Right renal pelvis (tissue), 4 donors: Measurements from ENCODE around the gene IL4R. TPM values are rescaled to one million over a fixed set of nuclear protein-coding genes. Genes with fewer than 3 reads are reported as not detected.
A peak's percentile ranks its signal among the peaks of the same experiment; 100 is the strongest.
"Not testable (repeated sequence)": the region's sequence is repeated elsewhere in the genome, so short reads cannot be mapped to it uniquely, and the experiment has no call there.

Experiments used
- DNase-seq, 4 donors: peaks; one replicate each; pipeline ENCODE4 v3.0.0-alpha.2; 2013; ENCODE audit warnings: low read depth in 4 of 4, low spot score in 3 of 4, missing footprints in 1 of 4
- polyA plus RNA-seq, 4 donors: library from polyadenylated mRNA; unstranded; fragments of 120-200 nt; gene quantifications; one replicate each; pipeline ENCODE4 v1.2.1, GENCODE V29; 2013; ENCODE audit not compliant: insufficient read length in 4 of 4

The IL4R gene
- polyA plus RNA-seq = 10 to 100 TPM; 13.7 to 19.5 (median 17.9) TPM

DNA sequence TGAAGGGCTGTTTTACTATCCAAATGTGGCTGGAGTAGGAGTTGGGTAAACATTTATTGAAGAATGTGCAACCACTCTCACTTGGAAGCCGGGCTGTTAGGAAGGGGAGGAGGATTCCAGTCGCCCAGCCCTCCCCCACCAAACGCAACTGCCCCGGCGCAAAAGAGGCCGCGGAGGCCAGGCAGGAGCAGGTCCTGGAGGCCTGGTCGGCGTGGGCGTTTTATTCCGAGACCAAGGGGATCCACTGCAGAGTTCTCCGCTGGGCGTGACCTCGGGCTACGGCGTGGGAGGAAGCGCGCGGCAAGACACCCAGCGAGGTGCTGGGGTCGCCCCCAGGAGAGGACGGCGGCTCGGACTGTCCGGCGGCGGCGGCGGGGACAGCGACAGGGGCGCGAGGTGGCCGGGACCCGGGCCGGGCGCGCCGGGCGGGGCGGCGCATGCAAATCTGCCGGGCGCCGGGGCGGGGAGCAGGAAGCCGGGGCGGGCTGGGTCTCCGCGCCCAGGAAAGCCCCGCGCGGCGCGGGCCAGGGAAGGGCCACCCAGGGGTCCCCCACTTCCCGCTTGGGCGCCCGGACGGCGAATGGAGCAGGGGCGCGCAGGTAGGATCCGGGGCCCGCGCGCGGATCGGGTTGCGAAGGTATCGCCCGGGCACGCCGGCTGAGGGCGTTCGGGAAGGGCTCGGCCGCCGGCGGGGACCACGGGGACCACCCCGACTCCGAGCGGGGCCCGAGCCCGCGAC lies at the start of gene IL4R:
IL4R (plus strand) TSS at position 553 of the 739 bp plus-strand sequence. CDS start 26,230 bp downstream, outside the sequence.
- peak in 1 of 4 donors; percentile 42 for DNase-seq

DNA sequence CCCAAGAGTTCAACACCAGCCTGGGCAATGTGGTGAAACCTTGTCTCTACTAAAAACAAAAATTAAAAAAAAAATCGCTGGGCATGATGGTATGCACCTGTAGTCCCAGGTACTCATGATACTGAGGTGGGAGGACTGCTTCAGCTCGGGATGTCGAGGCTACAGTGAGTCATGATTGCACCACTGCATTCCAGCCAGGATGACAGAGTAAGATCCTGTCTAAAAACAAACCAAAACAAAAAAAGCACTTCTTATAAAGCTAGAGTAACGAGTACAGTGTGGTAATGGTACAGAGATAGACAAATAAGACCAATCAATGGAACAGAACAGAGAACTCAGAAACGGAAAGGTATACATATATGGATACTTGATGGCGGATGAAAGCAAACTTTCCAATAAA lies 49.6 kb upstream of the IL4R start:
- no peak for DNase-seq

DNA sequence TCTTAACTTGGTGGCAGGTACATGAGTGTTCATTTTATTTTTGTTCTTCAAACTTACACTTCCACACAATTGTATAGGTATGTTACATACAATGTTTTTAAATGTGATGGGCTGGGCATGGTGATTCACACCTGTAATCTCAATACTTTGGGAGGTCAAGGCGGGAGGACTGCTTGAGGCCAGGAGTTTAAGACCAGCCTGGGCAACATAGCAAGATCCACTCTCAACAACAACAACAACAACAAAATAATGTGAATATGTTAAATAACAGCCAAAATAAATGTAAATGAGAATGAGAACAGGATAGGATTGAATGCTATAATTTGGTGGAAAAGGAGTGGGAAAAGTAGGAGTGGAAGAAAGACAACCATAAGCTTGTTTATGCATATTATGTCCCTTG lies 47.8 kb upstream of the IL4R start:
- DNase-seq = no peak

DNA sequence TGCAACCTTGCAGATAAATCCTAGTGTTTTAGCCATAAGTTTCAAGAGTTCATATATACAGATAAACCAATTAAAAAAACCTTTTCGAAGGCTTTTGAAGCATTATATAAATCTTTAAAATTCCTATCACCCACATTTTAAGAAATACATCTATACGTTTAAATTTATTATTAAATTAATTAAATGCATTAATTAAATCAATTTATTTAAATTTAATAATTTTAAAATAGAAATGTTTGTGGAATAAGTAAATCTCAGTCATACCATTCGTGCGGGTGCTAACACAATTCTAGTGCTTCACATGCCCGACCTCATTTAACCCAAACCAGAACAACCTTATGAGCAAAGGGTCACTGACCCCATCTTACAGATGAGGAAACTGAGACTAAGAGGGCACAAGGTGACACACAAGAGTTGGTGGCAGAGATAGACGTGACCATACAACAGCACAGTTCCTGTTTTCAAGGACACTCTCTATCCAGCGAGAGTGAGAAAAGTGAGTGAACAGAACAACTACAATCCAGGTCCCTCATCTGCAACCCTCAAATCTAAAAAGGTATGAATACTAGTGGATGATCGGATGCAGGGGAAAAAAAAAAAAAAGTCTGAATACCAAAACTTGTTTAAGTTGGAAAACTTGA lies 46.6 kb upstream of the IL4R start:
- DNase-seq = no peak

DNA sequence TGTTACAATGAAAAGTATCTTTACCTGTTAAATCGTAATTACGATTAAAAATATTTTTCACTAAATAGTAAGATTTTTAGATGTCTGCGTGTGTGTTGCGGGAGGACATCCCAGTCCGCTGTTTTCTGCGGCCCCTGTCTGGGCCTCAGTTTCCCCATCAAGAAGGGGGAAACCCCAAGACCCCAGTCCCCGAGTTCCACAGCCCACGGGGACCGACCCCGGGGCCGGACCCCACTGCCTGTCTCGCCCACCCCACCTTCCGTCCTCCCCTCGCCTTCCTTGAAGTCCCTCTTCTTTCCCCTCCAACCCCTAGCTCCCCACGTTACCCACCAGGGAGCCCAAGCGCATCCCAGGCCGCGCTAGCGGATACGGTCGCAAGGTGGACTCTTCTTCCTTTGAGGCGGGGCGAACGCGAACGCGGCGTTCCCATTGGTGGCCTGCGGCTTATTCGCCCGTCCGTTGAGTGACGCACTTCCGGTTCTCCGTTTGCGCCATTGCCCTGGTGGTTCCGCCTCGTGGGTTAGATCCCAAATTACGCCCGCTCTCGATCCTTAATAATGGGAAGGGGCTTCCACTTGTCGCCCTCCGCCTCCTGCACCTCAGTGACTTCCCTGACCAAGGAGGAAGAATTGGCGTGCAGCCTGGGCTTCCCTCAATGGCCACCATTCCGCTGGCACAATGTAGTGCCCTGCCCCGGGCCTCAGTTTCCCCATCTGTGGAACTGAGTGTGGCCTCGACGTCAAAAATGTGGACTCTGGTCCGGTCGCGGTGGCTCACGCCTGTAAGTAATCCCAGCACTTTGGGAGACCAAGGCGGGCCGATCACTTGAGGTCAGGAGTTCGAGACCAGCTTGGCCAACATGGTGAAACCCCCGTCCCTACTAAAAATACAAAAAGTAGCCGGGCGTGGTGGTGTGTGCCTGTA lies 45.1 kb upstream of the IL4R start, which contains the start of gene NSMCE1:
NSMCE1 (minus strand) TSS at position 397 of the 924 bp plus-strand sequence. CDS start 11,202 bp downstream, outside the sequence.
- peak; percentile 94 to 98 (median 94) for DNase-seq

DNA sequence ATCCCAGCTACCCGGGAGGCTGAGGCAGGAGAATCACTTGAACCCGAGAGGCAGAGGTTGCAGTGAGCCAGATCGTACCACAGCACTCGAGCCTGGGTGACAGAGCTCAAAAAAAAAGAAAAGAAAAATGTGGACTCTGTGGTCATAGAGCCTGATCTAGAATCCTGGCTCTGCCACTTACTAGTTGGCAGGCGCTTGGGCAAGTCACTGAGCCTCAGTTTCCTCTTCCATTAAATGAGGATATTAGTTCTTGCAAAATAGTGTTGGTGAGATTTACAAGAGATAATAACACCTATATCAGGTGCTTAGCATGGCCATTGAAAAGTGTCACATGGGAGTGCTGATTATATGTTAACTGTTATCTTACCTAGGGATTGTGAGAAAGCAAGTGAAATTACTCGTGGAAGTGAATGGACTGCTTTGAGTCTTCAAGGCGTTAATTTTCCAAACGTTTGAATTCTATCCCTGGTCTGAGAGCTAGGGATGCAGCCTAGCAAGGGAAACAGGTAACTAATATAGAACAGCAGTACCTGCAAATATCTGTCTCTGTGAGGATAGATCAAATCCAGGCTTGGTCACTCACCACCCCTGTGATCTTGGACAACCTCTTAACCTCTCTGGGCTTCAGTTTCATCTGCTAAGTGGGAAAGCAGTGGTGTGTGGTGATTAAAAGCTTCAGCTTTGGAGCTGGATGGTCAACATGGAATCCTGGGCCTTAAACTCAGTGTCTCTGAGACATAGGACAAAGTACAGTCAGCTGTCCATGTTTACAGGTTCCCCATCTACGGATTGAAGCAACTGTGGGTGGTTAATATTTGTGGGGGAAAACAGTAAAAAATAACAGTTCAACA lies 44.2 kb upstream of the IL4R start:
- DNase-seq = no peak

DNA sequence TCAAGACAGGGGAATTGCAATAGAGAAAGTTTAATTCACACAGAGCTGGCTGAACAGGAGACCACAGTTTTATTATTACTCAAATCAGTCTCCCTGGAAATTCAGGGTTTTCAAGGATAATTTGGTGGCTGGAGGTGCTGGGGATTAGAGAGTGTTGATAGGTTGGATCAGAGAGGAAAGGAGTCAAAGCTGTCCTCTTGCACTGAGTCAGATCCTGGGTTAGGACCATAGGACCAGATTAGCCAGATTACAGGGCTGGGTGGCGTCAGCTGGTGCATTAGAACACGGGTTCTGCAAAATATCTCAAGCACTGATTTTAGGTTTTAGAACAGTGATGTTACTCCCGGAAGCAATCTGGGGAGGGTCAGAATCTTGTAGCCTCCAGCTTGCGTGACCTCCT lies 43.4 kb upstream of the IL4R start:
- DNase-seq = no peak

DNA sequence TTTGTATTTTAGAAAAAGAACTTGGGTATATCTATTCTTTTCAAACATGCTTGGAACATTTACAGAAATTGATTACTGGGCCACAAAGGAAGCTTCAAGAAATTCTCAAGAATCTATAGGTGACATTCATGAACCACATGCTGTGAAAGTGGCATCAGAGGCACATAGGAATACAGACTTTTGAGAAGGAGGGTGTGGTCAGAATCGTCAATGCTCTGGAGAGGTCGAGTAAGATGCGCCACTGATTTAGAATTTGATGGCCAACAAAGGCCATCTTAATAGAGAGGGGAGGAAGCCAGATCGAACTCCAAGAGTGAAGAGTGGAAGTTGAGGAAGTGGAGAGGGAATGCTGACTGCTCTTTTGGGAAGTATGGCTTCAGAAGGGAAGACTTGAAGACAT lies 41.7 kb upstream of the IL4R start:
- no peak for DNase-seq

DNA sequence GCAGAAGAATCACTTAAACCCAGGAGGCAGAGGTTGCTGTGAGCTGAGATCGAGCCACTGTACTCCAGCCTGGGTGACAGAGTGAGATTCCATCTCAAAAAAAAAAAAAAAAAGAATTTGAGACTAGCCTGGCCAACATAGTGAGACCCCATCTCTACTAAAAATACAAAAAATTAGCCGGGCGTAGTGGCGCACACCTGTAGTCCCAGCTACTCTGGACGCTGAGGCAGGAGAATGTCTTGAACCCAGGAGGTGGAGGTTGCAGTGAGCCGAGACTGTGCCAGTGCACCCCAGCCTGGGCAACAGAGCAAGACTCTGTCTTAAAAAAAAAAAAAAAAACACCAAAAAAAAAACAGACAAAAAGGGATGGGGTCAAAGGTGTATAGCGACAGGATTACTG lies 41.1 kb upstream of the IL4R start:
- DNase-seq = not testable (repeated sequence)

DNA sequence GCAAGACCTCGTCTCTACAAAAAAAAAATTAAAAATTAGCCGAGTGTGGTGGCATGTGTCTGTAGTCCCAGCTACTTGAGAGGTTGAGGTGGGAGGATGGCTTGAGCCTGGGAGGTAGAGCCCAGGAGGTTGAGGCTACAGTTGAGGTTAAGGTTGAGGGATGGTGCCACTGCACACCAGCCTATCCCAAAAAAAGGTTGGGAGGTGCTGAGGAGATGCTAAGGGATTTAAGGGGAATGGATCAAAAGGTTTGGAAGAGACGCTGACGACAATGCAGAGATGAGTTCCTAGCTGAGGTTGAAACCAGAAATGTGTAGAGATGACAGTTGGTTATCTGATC lies 40.5 kb upstream of the IL4R start:
- DNase-seq = no peak

DNA sequence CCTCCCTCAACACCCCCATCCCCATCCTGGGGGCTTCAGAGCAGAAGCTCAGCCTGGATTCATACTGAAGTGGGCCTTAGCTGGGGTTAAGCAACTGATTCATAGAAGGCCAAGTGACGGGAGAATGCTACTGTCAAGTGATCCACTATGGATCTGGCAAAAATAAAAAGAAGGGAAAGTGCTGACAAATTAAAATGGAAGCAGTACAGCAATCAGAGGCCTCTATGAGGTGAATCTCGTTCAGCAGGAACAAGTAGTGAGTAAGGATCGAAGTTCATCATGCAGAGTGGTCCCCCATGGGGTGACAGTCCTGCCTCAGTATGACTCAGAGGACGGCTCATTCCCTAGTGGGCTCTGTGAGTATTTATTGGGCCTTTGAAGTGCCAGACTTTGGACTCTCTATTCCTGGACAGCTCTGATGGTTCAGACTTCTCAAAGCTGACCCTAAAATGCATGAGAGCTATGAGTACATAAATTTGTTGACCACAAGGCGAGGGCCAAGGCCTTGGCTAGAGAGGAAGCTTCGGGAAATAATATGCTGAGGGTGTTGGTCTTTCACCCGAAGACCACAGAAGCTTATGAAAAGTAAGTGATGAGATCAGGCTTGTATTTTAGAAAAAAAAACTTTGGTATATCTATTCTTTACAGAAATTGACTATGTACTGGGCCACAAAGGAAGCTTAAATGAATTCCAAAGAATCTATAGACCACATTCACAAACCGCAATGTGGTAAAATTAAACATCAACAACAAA lies 39.9 kb upstream of the IL4R start:
- no peak for DNase-seq

DNA sequence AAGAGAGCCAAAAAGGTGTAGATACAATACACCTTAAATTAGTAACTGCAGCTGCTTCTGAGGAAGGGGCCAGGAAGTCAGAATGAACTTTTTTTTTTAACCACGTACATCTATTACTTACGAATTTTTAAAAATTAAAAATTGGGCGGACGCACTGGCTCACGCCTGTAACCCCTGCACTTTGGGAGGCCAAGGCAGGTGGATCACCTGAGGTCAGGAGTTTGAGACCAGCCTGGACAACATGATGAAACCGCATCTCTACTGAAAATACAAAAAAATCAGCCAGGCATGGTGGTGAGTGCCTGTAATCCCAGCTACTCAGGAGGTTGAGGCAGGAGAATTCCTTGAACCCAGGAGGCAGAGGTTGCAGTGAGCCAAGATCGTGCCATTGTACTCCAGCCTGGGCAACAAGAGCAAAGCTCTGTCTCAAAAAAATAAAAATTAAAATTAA lies 39.3 kb upstream of the IL4R start:
- not testable (repeated sequence) for DNase-seq

DNA sequence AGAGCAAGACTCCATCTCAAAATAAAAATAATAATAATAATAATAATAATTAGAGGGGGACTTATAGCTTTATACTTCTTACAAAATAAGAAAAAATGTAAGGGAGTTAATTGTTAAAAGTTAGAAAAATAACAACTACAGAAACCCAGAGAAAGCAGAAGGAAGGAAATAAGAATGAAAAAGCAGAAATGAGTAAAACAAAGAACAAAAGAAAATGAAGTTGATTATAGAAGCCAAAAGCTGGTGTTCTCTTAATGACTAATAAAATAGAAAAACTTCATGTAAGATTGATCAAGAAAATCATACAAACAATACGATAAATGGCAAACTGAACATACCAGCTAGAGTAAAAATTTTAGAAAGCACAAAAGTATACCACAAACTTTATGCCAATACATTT lies 38.4 kb upstream of the IL4R start:
- DNase-seq = no peak

DNA sequence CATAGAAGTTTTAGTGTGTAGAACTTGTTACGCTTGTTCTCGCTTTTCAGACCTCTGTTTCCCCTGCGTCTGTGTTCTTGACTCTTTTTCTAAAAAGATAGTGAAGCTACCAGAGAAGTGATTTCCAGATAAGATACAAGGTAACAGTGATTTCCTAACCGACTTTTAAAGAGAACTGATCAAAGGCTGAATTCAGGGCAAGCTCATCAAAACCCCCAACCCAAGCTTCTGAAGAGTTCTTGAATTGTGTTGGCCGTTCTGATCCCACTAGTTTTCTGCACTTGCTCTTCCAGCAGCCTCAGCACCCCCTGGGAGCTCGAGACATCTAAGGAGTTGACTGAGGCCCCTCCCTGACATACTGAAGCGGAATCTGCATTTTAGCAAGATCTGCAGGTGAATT lies 32.5 kb upstream of the IL4R start:
- no peak for DNase-seq

DNA sequence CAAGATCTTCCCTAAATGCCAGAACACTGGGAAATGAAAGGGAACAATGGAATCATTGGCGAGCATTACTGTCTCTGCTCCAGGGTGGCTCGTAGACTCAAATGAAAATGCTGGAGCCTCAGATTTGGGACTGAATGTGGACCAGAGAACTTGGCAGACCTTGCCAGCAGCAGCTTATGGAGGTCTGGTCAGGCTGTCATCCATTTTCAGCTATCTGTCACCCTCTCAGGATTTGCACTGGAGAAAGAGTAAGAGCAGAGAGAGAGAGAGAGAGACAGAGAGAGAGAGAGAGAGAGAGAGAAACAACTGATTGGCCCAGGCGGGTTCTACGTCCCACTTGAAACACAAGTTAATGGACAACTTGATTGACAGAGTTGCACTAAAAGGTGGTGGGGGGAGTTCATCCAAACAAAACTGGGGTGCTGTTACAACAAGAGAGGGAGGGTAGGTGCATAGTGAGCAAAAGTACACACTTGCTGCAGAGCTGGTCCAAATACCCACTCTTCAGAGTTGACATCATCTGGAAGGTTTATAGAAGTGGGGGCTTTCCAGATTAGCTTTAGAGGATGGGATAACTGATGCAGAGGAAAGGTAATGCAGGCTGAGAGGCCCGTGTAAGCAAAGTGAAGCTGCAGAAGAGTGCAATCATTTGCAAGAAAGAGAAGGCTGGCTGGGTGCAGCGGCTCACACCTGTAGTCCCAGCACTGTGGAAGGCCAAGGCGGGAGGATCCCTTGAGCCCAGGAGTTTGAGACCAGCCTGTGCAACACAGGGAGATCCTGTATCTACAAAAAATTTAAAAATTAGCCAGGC lies 28.7 kb upstream of the IL4R start:
- no peak for DNase-seq

DNA sequence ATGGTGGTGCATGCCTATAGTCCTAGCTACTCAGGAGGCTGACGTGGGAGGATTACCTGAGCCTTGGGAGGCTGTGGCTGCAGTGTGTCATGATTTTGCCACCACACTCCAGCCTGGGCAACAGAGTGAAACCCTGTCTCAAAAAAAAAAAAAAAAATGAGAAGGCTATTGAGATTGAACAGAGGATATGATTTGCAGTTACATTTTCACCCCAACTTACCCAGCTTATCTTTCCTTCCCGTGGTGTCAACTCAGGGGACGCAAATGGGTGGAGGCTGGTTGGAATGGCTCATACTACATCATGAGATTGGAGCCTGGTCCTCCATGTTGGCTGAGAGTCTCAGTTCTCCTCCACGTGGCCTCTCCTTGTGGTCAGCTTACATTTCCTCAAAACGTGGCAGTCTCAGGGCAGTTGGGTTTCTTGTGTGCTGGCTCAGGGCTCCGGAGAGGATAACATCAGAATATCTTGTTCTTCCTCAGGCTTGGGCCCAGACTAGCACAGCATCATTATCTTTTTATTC lies 28.0 kb upstream of the IL4R start:
- no peak for DNase-seq

DNA sequence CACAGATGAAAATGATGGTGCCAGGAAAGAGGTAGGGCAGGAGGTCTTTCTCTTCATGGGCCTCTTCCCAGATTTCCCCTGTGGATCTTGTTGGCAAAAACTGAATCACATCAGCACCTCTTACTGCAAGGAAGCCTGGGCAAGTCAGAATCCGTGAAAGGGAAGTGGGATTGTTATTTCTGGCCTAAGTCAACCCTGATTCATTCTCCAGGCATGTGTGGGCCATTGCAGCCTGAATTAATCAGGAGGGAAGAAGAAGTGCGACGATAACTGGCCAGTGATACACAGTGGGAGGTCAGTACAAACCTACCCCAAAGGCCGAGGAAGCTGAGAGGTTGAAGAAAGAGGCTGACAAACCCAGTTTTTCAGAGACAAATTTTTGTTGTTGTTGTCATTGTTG lies 27.3 kb upstream of the IL4R start:
- no peak for DNase-seq

DNA sequence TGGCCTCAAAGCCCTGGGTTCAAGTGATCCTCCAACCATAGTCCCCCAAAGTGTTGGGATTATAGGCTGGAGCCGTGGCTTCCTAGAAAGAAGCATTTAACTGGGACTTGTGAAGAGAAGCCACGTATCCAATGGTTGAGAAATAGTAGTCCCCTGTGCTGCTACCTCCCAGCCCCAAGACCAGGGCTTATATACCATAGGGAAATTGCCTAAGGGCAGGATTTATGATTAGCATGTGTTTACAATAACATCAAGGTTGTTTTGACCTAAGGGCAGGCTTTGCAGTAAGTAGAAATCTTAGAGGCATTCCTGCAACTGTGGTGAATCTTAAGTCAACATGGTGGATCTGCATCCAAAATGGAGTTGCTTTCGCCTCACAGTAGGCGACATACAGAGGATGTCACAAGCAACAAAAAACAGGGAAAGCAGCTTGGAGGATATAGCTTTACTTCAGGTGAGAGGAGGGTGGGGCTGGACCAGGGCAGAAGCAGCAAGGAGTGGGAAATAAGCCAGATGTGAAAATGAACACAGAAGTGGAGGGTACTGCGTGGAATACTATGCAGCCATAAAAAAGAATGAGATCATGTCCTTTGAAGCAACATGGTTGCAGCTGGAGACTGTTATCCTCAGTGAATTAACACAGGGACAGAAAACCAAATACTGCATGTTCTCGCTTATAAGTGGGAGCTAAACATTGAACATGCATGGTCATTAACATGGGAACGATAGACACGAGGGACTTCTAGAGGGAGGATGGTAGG lies 26.5 kb upstream of the IL4R start:
- DNase-seq = no peak
